ENCODE results near the gene VASP.
"Not testable (repeated sequence)": the region's sequence is repeated elsewhere in the genome, so short reads cannot be mapped to it uniquely, and the experiment has no call there.

The VASP gene

GRCh38 chr19:45507872-45508416 lies 665 bp downstream of the VASP start:
- DNase-seq (ENCODE audit: low read depth, low spot score) = no peak
- TF ChIP-seq CTCF (IDR thresholded peaks at IDR 0.05; ENCODE audit: insufficient read depth, low read length, missing control alignments) = no peak
- POLR2A ChIA-PET = interaction anchor here (0.8 to 1.0 kb wide), 3 partner anchors 9 to 29 kb away, joined by 3 to 5 read pairs (median 3); no protein-coding TSS in a partner anchor
- CTCF ChIA-PET = interaction anchor here (0.6 to 1.9 kb wide), 5 partner anchors 22 to 134 kb away, joined by 3 to 7 read pairs (median 4); partner anchors contain the start of gene PPP1R13L
- H3K4me3 ChIP-seq (ENCODE audit: low read depth, low read length) = peak overlapping the region; percentile 82

- no peak for DNase-seq (ENCODE audit: low read depth, low spot score)
- TF ChIP-seq CTCF (IDR thresholded peaks at IDR 0.05; ENCODE audit: insufficient read depth, low read length, missing control alignments) = no peak
- CTCF ChIA-PET = interaction anchor here (0.6 to 1.9 kb wide), 5 partner anchors 23 to 134 kb away, joined by 3 to 7 read pairs (median 4); partner anchors contain the start of gene PPP1R13L
- POLR2A ChIA-PET = interaction anchor here (0.9 to 1.0 kb wide), 2 partner anchors 9 to 12 kb away, joined by 3 to 5 read pairs; no protein-coding TSS in a partner anchor
- H3K4me3 ChIP-seq (ENCODE audit: low read depth, low read length) = peak overlapping the region; percentile 82
These were observed 1.2 kb downstream of the VASP start for GRCh38 chr19:45508417-45508860.

- CTCF ChIA-PET = interaction anchor here (0.7 to 2.2 kb wide), 10 partner anchors 13 to 293 kb away, joined by 3 to 7 read pairs (median 6); no protein-coding TSS in a partner anchor
- TF ChIP-seq CTCF (IDR thresholded peaks at IDR 0.05; ENCODE audit: insufficient read depth, low read length, missing control alignments) = no peak
- POLR2A ChIA-PET = no interaction called here
- no peak for DNase-seq (ENCODE audit: low read depth, low spot score)
- H3K4me3 ChIP-seq (ENCODE audit: low read depth, low read length) = peak overlapping the region; percentile 82
These were observed 1.8 kb downstream of the VASP start for GRCh38 chr19:45508861-45509691.

GRCh38 chr19:45509692-45510015 lies 2.4 kb downstream of the VASP start:
- CTCF ChIA-PET = interaction anchor here (0.7 to 2.2 kb wide), 6 partner anchors 13 to 292 kb away, joined by 3 to 7 read pairs (median 6); no protein-coding TSS in a partner anchor
- POLR2A ChIA-PET = no interaction called here
- H3K4me3 ChIP-seq (ENCODE audit: low read depth, low read length) = peak overlapping the region; percentile 82
- DNase-seq (ENCODE audit: low read depth, low spot score) = no peak
- TF ChIP-seq CTCF (IDR thresholded peaks at IDR 0.05; ENCODE audit: insufficient read depth, low read length, missing control alignments) = no peak

GRCh38 chr19:45510352-45510751 lies 3.1 kb downstream of the VASP start:
- DNase-seq (ENCODE audit: low read depth, low spot score); POLR2A ChIA-PET: not testable (repeated sequence)
- peak overlapping the region; percentile 8; the same call in 1 of the 2 replicates for H3K4me3 ChIP-seq (ENCODE audit: low read depth, low read length)
- CTCF ChIA-PET = interaction anchor here (1.0 to 2.2 kb wide), 6 partner anchors 12 to 71 kb away, joined by 3 to 7 read pairs (median 6); no protein-coding TSS in a partner anchor

- ChIA-PET CTCF (interaction anchor here (1.1 to 2.2 kb wide), 5 partner anchors 11 to 72 kb away, joined by 3 to 7 read pairs (median 6); no protein-coding TSS in a partner anchor), POLR2A (no interaction called here)
- H3K4me3 ChIP-seq (ENCODE audit: low read depth, low read length) = no peak overlapping the region
- TF ChIP-seq CTCF (IDR thresholded peaks at IDR 0.05; ENCODE audit: insufficient read depth, low read length, missing control alignments) = no peak
- no peak for DNase-seq (ENCODE audit: low read depth, low spot score)
These were observed 3.8 kb downstream of the VASP start for GRCh38 chr19:45511074-45511473.

Measured in AG04449 (cell line).